Hepatic stellate cell (primary cell): ENCODE results near the gene ERBB4.
A peak's percentile ranks its signal among the peaks of the same experiment; 100 is the strongest.
"Not testable (repeated sequence)": the region's sequence is repeated elsewhere in the genome, so short reads cannot be mapped to it uniquely, and the experiment has no call there.

ENCODE experiments used
- DNase-seq: peaks from one replicate; pipeline ENCODE4 v3.0.0; 2011; ENCODE audit warnings: low spot score

The ERBB4 gene

GRCh38 chr2:212141499-212141898 is 397.1 kb downstream of the ERBB4 start:
- DNase-seq, result no peak

GRCh38 chr2:212136216-212136795 is 402.3 kb downstream of the ERBB4 start:
- no peak for DNase-seq

DNA sequence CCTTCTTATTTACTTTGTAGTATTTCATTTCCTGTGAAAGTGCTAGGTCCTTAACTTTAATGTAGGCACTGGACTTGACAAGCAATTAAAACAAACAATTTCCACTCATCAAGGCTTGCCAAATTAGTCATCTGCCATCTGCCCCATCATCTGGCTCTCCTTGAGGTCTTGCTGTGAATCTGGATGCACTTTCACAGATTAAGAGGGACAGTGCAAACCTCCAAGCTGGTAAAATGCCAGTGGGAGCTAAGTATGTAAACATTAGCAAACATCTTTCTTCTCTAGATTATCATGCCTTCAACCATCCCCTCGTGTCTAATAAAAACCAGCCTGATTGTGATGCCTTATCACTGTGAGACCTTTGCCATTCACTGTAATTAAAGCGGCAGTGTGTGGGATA is 402.9 kb downstream of the ERBB4 start:
- DNase-seq, result no peak

DNA sequence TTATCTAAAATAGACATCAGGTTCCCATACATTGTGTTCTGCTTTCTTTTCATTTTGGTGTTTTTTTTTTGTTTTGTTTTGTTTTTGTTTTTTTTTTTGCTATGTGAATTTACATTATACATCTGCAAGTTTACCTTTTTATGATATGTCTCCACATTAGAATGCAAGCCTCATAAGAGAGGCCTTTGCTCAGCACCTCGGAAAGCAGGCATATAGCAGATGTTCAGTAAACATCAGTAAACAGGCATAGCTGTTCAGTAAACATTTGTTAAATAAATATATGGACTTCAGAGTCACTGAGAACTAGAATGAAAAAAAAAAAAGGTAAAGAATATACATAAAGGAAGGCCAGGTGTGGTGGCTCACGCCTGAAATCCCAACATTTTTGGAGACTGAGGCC is 405.3 kb downstream of the ERBB4 start:
- no peak for DNase-seq

- DNase-seq, result peak; percentile 8
These were observed 414.0 kb downstream of the ERBB4 start for GRCh38 chr2:212124598-212124997.

DNA sequence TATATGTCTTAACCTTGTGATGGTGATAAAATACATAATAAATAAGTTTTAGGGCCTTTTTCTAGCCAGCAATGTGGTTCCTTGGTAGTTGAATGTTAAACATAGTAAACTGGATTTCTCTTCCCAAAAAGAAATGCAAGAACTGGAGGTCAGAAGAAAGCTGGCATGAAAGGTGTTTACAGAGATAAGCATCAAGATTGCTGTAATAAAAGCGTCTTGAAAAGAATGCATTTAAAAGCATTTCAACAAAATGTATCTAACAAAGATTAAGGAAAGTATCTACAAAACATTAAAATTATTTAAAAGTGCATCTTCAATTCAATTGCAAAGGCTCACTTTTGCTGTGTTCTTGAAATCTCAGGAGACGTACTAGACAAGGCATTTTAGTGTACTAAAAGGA is 419.0 kb downstream of the ERBB4 start:
- DNase-seq, result no peak

- no peak for DNase-seq
These were observed 420.7 kb downstream of the ERBB4 start for GRCh38 chr2:212117926-212118325.

- DNase-seq, result no peak
These were observed 424.1 kb downstream of the ERBB4 start for GRCh38 chr2:212114489-212114888.

DNA sequence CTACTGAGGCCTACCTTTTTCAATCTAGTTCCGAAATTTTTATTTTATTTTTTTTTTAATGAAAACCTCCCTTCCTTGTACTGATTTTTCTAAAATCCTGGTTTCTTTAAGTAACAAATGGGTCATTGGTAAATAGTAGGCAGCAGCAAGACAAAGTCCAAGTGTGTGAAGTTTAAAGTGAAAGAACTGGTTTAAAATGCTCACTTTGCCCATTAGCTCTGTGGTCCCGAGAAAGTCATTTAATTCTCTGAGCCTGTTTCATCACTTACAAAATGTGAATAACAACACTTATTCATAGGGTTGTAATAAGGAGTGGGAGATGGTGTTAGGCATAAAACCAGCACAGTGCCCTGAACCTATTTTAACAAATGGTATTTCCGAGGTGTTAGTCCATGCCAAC is 426.2 kb downstream of the ERBB4 start:
- DNase-seq, result no peak

DNA sequence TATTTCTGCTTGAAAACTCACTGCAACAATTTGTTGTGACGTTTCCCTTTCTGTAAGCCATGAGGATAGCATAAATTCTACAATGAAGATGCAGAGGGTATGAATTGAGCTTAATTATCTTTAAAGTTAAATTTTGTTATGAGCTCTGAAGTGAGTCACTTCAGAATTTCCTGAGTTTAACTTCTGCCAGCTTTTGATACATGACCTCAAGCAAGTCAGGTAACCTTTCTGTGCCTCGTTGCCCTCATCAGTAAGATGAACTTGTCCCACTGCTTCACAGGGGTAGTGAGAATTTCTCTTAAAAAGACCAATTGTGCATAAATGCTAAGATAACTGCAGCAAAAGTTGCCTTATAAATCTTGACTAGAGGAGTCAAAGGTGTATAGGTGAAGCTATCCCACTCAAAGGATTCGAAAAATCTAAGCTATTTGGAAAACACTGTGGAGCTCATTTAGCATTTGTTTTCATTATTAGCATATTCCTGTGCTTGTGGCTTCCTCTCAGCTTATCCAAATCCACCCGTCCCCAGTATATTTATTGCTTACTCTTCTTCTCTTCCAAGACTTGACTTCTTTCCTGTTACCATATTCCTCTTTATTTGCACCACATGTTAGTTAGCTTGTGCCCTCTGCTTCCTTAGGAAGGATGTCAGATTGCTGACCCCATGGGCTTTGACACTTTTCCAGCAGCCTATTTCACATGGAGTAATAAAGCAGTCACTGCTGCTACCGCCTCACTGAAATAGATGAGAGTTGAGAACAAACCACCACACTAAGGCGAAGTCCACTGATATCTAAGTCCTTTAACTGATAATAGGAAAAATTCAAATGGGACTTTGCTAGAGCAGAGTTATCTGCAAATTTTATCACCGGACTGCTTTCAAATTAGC is 428.6 kb downstream of the ERBB4 start:
- no peak for DNase-seq

GRCh38 chr2:212109217-212109616 is 429.4 kb downstream of the ERBB4 start:
- DNase-seq, result no peak

DNA sequence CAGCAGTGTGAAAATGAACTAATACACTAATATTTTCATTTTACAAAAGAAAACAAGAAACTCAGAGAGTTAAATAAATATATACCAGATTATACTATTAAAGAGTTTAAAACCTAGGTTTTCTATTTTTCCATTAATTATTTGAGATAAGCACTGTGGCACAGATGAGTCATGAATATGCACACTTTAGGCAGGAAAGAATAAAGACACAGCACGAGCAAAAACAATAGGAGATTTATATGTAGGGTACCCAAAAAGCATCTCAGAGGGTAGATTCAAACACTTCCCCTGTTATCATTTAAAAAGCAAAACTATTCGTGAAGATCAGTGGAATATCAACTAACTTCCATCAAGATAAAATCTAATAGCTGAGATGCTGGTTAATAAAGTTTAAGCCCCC is 430.6 kb downstream of the ERBB4 start:
- no peak for DNase-seq

DNA sequence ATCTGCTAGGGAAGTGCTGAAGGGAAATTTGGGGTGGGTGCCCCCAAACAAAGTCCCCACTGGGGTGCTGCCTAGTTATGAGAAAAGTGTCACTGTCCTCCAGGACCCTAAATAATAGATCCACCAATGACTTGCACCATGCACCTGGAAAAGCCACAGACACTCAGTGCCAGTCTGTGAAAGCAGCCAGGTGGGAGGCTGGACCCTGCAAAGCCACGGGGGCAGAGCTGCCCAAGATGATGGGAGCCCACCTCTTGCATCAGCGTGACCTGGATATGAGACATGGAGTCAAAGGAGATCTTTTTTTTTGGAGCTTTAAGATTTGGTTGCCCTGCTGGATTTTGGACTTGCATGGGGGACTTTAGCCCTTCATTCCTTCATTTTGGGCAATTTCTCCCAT is 431.6 kb downstream of the ERBB4 start:
- DNase-seq, result no peak

DNA sequence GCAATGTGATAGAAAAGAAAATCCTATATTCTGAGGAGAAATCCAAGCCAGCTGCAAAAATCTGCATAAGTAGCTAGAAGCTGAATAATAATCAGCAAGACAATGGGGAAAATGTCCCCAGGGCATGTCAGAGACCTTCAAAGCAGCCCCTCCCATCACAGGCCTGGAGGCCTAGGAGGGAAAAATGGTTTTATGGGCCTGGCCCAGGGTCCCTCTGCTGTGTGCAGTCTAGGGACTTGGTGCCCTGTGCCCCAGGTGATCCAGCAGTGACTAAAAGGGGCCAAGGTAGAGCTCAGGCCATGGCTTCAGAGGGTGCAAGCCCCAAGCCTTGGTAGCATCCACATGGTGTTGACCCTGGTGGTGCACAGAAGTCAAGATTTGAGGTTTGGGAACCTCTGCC is 432.1 kb downstream of the ERBB4 start:
- DNase-seq, result not testable (repeated sequence)

DNA sequence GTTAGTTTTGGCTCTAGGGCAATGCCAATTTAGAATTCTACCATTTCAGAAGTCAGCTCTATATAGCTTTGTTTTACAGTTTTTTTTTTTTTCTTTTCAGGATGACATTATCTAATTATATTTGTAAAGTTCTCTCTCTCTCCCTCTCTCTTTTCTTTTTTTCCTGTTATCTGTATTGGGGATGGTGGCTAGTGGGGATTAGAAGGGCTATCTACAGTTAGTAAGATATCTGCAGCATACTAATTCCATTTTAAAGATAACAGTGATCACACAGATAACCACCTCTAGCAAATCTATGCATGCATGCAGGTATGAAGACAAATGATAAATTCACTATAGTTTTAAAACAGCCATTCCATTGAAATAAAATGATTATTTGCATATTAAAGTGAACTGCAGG is 438.9 kb downstream of the ERBB4 start:
- DNase-seq, result no peak

GRCh38 chr2:212098966-212099365 is 439.6 kb downstream of the ERBB4 start:
- DNase-seq, result no peak

DNA sequence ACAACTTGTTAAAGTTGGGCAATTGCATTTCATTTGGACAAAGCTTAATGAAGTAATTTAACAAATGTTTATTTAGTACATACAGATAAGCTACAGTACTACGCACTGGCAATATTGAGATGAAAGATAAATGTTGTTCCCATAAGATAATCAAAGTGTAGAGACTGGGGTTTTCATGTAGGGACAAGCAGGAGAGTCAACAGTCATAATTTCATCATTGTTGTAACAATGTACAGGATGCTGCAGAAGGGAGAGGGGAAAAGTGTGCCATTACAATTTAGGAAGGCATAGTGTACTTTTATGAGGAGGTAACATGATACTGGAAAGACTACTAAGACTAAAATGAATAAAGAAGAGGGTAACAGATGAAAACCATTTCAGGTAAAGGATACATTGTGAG is 441.6 kb downstream of the ERBB4 start:
- no peak for DNase-seq

DNA sequence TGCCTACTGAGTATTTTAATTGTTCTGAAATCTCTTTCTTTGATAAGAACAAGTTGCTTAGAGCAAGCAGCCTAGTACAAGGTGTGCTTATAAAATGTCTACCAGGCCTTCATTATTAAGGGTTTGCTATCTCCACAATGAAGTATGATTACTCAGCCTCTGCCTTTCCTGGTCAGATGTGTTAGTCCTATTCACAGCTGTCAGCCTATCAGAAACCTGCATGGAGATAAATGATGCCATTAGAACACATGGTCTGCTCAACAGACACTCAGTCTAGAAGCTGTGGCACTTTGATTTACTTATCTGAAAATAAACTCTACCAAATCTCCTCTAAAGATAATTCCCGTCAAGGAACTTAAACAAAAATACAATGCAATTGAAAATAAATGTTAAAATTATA is 448.7 kb downstream of the ERBB4 start:
- no peak for DNase-seq

GRCh38 chr2:212088353-212088752 is 450.2 kb downstream of the ERBB4 start:
- no peak for DNase-seq

DNA sequence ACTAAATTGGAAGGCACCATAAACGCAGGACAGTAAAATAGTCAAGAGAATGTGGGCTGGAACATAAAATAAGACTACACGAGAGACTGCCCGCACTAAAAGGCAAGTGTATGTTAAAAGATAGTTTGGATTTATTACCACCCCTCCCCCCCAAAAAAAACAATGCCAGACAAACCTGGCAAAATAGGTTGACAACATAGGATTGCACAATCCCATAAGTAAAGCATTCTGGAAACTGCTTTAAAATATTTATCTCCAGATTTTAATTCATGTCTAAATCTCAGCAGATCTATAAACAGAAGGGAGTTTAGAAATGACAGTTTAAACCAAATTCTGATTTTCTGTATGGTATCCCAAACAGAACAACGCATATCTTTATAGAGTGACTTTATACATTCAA is 455.1 kb downstream of the ERBB4 start:
- DNase-seq, result no peak

DNA sequence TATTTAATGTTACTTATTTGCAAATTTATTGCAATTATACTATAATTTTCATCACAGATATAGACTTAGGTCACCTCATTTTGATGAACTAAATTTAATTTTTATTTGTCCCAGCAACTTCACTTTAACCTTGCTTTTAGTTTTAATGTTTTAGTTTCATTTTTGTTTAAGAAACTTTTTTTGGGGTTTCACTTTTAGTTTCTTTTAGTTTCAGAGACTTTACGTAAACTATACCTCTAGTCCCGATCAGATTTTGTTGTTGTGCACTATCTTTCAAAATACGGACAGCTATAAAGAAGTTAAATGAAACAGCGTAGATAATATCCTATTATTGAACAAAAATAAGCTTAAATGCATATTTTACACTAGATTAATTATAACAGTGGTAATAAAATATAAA is 460.5 kb downstream of the ERBB4 start:
- DNase-seq, result no peak

GRCh38 chr2:212076456-212076855 is 462.1 kb downstream of the ERBB4 start:
- DNase-seq, result no peak

DNA sequence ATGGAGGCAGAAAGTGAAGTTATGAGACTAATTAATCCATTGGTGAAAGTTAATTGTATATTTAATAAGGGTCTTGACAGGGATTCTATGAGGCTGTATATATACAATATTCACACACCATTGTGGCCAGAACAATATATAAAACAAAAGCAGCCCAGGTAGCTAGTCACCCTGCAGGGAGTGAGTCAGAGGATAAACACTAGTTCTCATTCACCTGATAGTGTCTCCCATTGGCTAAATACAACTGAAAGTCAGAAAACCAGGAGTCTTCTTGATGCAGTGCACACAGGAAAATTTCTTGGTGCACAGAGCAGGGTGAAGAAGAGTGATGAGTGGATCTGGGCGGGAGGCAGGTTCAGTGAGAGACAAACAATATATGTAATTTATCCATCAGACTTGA is 465.2 kb downstream of the ERBB4 start:
- DNase-seq, result no peak

- no peak for DNase-seq
These were observed 472.1 kb downstream of the ERBB4 start for GRCh38 chr2:212066546-212066945.
